Measurements from ENCODE around the gene GALK2. TPM values are rescaled to one million over a fixed set of nuclear protein-coding genes. Genes with fewer than 3 reads are reported as not detected.

The GALK2 gene
- total and polyA plus RNA-seq, 2 of the 8 experiments (the other 6 are each of a cell fraction or from before 2014, with no cell fraction given): 8.7 to 16.1 TPM

DNA sequence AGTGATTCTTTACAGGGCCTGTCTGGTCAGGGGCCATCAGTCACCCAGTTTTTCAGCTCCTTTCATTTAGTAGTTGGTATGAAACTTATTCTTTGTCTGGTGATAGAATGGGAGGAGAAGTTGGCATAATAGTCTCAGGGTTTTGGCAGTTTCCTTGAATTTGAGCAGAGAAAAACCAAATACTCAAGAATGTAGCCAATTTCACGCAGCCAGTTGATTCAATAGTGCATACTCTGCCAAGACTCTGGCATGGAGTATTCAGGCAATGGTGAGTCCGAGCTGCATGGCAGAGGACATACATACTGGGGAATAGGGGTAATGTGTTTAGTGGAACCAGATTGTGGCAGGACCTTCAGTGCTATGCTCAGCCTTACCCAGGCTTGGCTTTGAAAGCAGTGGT lies 118.3 kb downstream of the GALK2 start:
- CTCF ChIA-PET (ENCODE audit: partially characterized antibody): interaction anchor here (0.7 to 2.9 kb wide), 6 partner anchors 12 to 166 kb away, joined by 3 to 12 read pairs (median 4); partner anchors contain the start of gene FGF7
- no peak overlapping the region for H3K56ac ChIP-seq (replicated peaks; ENCODE audit: insufficient read length, low read depth, low read length)
- H3K18ac ChIP-seq (ENCODE audit: extremely low read depth, low read length): no peak overlapping the region
- no peaks in the 10 kb centered on the region for H4K20me1 ChIP-seq (replicated peaks in 1 of 2; ENCODE audit: control insufficient read depth in 1 of 2, insufficient read depth in 2 of 2, low read length in 2 of 2)
- DNase-seq (ENCODE audit: low read depth in 1 of 2, low spot score in 2 of 2): no peak
- no peak overlapping the region for H3K4me3 ChIP-seq (ENCODE audit: extremely low read depth in 1 of 4, insufficient read depth in 2 of 4, low read depth in 3 of 4, low read length in 4 of 4)
- H3K79me1 ChIP-seq (ENCODE audit: low read depth, low read length): no peaks in the 10 kb centered on the region
- no peak overlapping the region for H4K5ac ChIP-seq (ENCODE audit: insufficient read length, low read depth, low read length)
- peaks cover 0 to 5% (median 0%) of the 10 kb centered on the region in 4 experiments; a peak in 1 of 7 replicates for H3K4me1 ChIP-seq (replicated peaks in 1 of 4; ENCODE audit: control insufficient read depth in 3 of 4, insufficient read depth in 4 of 4, low read length in 3 of 4)
- H3K36me3 ChIP-seq (ENCODE audit: control insufficient read depth in 2 of 4, insufficient read depth in 4 of 4, low read length in 3 of 4): peaks cover 0 to 3% (median 2%) of the 10 kb centered on the region in 4 experiments; a peak in 2 of 8 replicates
- no peak overlapping the region for H2BK12ac ChIP-seq (ENCODE audit: low read depth, low read length)
- POLR2A ChIA-PET (ENCODE audit: partially characterized antibody): no interaction called here
- FAIRE-seq: no peak
- no peaks in the 10 kb centered on the region for H3K27me3 ChIP-seq (replicated peaks in 1 of 4; ENCODE audit: control insufficient read depth in 3 of 4, extremely low read depth in 1 of 4, insufficient read depth in 3 of 4, low read length in 3 of 4)
- TF ChIP-seq SUZ12 (IDR thresholded peaks at IDR 0.05; ENCODE audit: low read length) (no peak), GABPA (IDR thresholded peaks at IDR 0.05; ENCODE audit: borderline replicate concordance, insufficient read depth, low read length) (no peak), SIRT6 (IDR thresholded peaks at IDR 0.05; ENCODE audit: low read length) (no peak), CBX5 (IDR thresholded peaks at IDR 0.05; ENCODE audit: low read depth, low read length) (no peak), NRF1 (IDR thresholded peaks at IDR 0.05; ENCODE audit: low read depth, low read length) (no peak), PHF8 (conservative IDR thresholded peaks at IDR 0.05; ENCODE audit: low read depth, low read length) (no peak)
- H3K79me2 ChIP-seq (ENCODE audit: control insufficient read depth in 1 of 2, insufficient read depth in 2 of 2, low read length in 2 of 2): no peaks in the 10 kb centered on the region
- H3K23me2 ChIP-seq (ENCODE audit: low read depth, low read length): no peaks in the 10 kb centered on the region; the same call in 1 of the 2 replicates
- no peak overlapping the region for H3K23ac ChIP-seq (ENCODE audit: insufficient read length)
- H4K8ac ChIP-seq (ENCODE audit: extremely low read depth, insufficient read depth, low read length): no peak overlapping the region
- no peak overlapping the region for H3K27ac ChIP-seq (ENCODE audit: low read depth, low read length)
- no peaks in the 10 kb centered on the region; a peak in 1 of 4 replicates for H3K9me3 ChIP-seq (ENCODE audit: insufficient read depth in 2 of 2, low read depth in 1 of 2, low read length in 1 of 2)
- no peak overlapping the region for H2BK15ac ChIP-seq (ENCODE audit: low read length)
- no peak overlapping the region for H3K9ac ChIP-seq (replicated peaks in 1 of 4; ENCODE audit: extremely low read depth in 1 of 4, low read depth in 3 of 4, low read length in 3 of 4)
- no peak overlapping the region for H2BK20ac ChIP-seq (ENCODE audit: low read length)
- no peak overlapping the region for H2AFZ ChIP-seq (ENCODE audit: low read length)
- no peak overlapping the region for H2BK120ac ChIP-seq (replicated peaks; ENCODE audit: low read depth, low read length)
- no peak overlapping the region for H3K4ac ChIP-seq (replicated peaks; ENCODE audit: insufficient read length, low read depth, low read length)
- H3K4me2 ChIP-seq (ENCODE audit: insufficient read depth in 1 of 2, low read depth in 2 of 2, low read length in 2 of 2): no peak overlapping the region
- WGBS, 2 experiments (ENCODE audit: extremely low coverage in 1 of 2, insufficient coverage in 1 of 2, insufficient read length in 1 of 2, insufficient replicate concordance in 2 of 2, low coverage in 1 of 2, low lambda C conversion rate in 2 of 2, missing lambda C conversion rate in 1 of 2): 89% methylated on average over 2 of the region's 2 CpGs; no CpG with 5 or more reads in 1 of the 2 experiments
- no peak overlapping the region for H2BK5ac ChIP-seq (ENCODE audit: low read depth, low read length)
- H2AK5ac ChIP-seq (ENCODE audit: low read depth, low read length): no peak overlapping the region
- no peak overlapping the region for H3K14ac ChIP-seq (ENCODE audit: insufficient read length)
- H4K91ac ChIP-seq (replicated peaks; ENCODE audit: insufficient read length, low read length): no peak overlapping the region

Data from H1 (cell line).